Measurements from ENCODE around the gene DCBLD1. TPM values are rescaled to one million over a fixed set of nuclear protein-coding genes. Genes with fewer than 3 reads are reported as not detected.

Gene DCBLD1
- total RNA-seq, 4 donors from 2014 or later, result 2.2 to 19.4 (median 10.7) TPM

DNA sequence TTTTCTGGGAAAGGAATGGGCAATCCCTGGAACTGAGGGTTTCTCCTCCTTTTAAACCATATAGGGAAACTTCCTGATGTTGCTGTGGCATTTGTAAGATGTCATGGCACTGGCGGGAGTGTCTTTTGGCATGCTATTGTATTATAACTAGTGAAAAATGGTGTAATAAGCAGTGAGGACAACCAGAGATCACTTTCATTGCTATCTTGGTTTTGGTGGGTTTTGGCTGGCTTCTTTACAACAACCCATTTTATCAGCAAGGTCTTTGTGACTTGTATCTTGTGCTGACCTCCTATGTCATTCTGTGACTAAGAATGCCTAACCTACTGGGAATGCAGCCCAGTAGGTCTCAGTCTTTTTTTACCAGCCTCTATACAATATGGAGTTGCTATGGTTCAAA lies 9.1 kb upstream of the DCBLD1 start:
- intact Hi-C loops (cut with DNase I; ENCODE audit: low total_unique reads) (no loop called here), in situ Hi-C loops (cut with MboI; ENCODE audit: low pct_ligation_motif_present in 1 of 4, low pct_unique_long_range_greater_than_20kb in 1 of 4, low sequenced_read_pairs in 3 of 4) (no loop called here)
- TF ChIP-seq CTCF (IDR thresholded peaks at IDR 0.05), result no peak
- TF ChIP-seq EP300 (IDR thresholded peaks at IDR 0.05; ENCODE audit: low read depth), result no peak
- no peak for TF ChIP-seq POLR2A (IDR thresholded peaks at IDR 0.05)
- no peak for TF ChIP-seq POLR2AphosphoS5 (IDR thresholded peaks at IDR 0.05)
- Histone ChIP-seq H3K4me1 (peaks cover 0 to 5% (median 0%) of the 10 kb centered on the region in 4 donors), H3K4me3 (no peak overlapping the region), H3K27ac (no peak overlapping the region), H3K9me3 (no peaks in the 10 kb centered on the region), H3K36me3 (no peaks in the 10 kb centered on the region), H3K27me3 (no peaks in the 10 kb centered on the region)
- DNase-seq, result no peak
- 77 to 88% methylated on average over 1 of the region's 1 CpG for WGBS, 2 donors (ENCODE audit: low coverage in 1 of 2)

GRCh38 chr6:117477988-117478852 lies 4.3 kb upstream of the DCBLD1 start:
- intact Hi-C loops (cut with DNase I; ENCODE audit: low total_unique reads) (no loop called here), in situ Hi-C loops (cut with MboI; ENCODE audit: low pct_ligation_motif_present in 1 of 4, low pct_unique_long_range_greater_than_20kb in 1 of 4, low sequenced_read_pairs in 3 of 4) (no loop called here)
- H3K36me3 ChIP-seq, result no peaks in the 10 kb centered on the region
- TF ChIP-seq CTCF (IDR thresholded peaks at IDR 0.05), result peak in 1 of 5 experiments; percentile 33
- no peak for TF ChIP-seq EP300 (IDR thresholded peaks at IDR 0.05; ENCODE audit: low read depth)
- no peak for TF ChIP-seq POLR2A (IDR thresholded peaks at IDR 0.05)
- TF ChIP-seq POLR2AphosphoS5 (IDR thresholded peaks at IDR 0.05), result no peak
- no peak overlapping the region for H3K27ac ChIP-seq
- H3K27me3 ChIP-seq, result no peaks in the 10 kb centered on the region
- no peaks in the 10 kb centered on the region for H3K9me3 ChIP-seq
- 60 to 61% methylated on average over 4 of the region's 4 CpGs for WGBS, 2 donors (ENCODE audit: low coverage in 1 of 2)
- no peak overlapping the region for H3K4me3 ChIP-seq
- H3K4me1 ChIP-seq, result peaks cover 0 to 16% (median 11%) of the 10 kb centered on the region in 4 donors
- DNase-seq, result peak; percentile 35

- no peak for DNase-seq
- in situ Hi-C loops (cut with MboI; ENCODE audit: low pct_ligation_motif_present in 1 of 4, low pct_unique_long_range_greater_than_20kb in 1 of 4, low sequenced_read_pairs in 3 of 4) (no loop called here), intact Hi-C loops (cut with DNase I; ENCODE audit: low total_unique reads) (no loop called here)
- Histone ChIP-seq H3K27ac (no peak overlapping the region), H3K4me3 (no peak overlapping the region), H3K9me3 (no peaks in the 10 kb centered on the region), H3K27me3 (no peaks in the 10 kb centered on the region), H3K4me1 (peaks cover 2 to 19% (median 12%) of the 10 kb centered on the region in 4 donors), H3K36me3 (no peaks in the 10 kb centered on the region)
- no peak for TF ChIP-seq POLR2AphosphoS5 (IDR thresholded peaks at IDR 0.05)
- no peak for TF ChIP-seq CTCF (IDR thresholded peaks at IDR 0.05)
- 91 to 95% methylated on average over 2 to 6 of the region's 6 CpGs for WGBS, 2 donors (ENCODE audit: low coverage in 1 of 2)
These were observed 3.6 kb upstream of the DCBLD1 start for GRCh38 chr6:117478853-117479231.

GRCh38 chr6:117480651-117481050 lies 1.8 kb upstream of the DCBLD1 start:
- in situ Hi-C loops (cut with MboI; ENCODE audit: low pct_ligation_motif_present in 1 of 4, low pct_unique_long_range_greater_than_20kb in 1 of 4, low sequenced_read_pairs in 3 of 4), result no loop called here
- DNase-seq, result no peak
- Histone ChIP-seq H3K27me3 (no peaks in the 10 kb centered on the region), H3K4me3 (no peak overlapping the region), H3K4me1 (peaks cover 7 to 37% (median 20%) of the 10 kb centered on the region in 4 donors), H3K27ac (no peak overlapping the region), H3K9me3 (no peaks in the 10 kb centered on the region), H3K36me3 (no peaks in the 10 kb centered on the region)
- intact Hi-C loops (cut with DNase I; ENCODE audit: low total_unique reads), result no loop called here
- TF ChIP-seq EP300 (IDR thresholded peaks at IDR 0.05; ENCODE audit: low read depth) (no peak), POLR2AphosphoS5 (IDR thresholded peaks at IDR 0.05) (no peak), POLR2A (IDR thresholded peaks at IDR 0.05) (no peak)
- WGBS, 2 donors (ENCODE audit: low coverage in 1 of 2), result 93 to 96% methylated on average over 3 of the region's 3 CpGs
